OCI-LY3 (cell line): ENCODE measurements around the gene BAZ1B.

Experiments
- CTCF ChIP-seq: fragments of 200-600, 300-600 bp; sonication (generic); IDR thresholded peaks from 2 replicates; pipeline ENCODE4 v1.5.1; 2014; ENCODE audit warnings: antibody characterized with exemption, low read length, low read depth
- EZH2phosphoT487 ChIP-seq: fragments of 200-600 bp; shearing (Covaris generic); IDR thresholded peaks from 2 replicates; pipeline ENCODE4 v1.6.1; 2018; ENCODE audit warnings: antibody characterized with exemption, mixed run types, low read depth

GRCh38 chr7:73391396-73391795 lies 130.7 kb downstream of the BAZ1B start:
- TF ChIP-seq CTCF (no peak), EZH2phosphoT487 (no peak)
